Endothelial cell of umbilical vein (primary cell): ENCODE measurements around the gene KHDC3L. TPM values are rescaled to one million over a fixed set of nuclear protein-coding genes. Genes with fewer than 3 reads are reported as not detected.

ENCODE experiments used
- BruUV-seq: library from RNA; stranded (reverse); fragments of 400-500 nt; replicated peaks from 2 replicates; lab custom pipeline; 2021; lab: Mats Ljungman, UMichigan
- CTCF ChIA-PET: fragments of 300-600, 350-600 bp; sonication (Branson Sonifier 250); formaldehyde crosslinking; loops from one replicate; lab custom pipeline; 2021; ENCODE audit warnings: antibody characterized with exemption, inconsistent platforms; lab: Charles Lee
- POLR2A ChIA-PET: fragments of 300-600, 350-600 bp; sonication (Branson Sonifier 250); formaldehyde crosslinking; loops from one replicate; lab custom pipeline; 2021; ENCODE audit warnings: antibody characterized with exemption, inconsistent platforms; lab: Charles Lee
- DNase-seq: peaks from one replicate; pipeline ENCODE4 v3.0.0-alpha.2; 2011; ENCODE audit warnings: low read depth, low spot score
- FAIRE-seq: peaks from 2 replicates; lab custom pipeline; 2011; peaks lifted over from hg19 to GRCh38; lab: Jason Lieb, UNC
- H2AFZ ChIP-seq: 2 replicates; pipeline ENCODE4 v1.6.0; 2012; ENCODE audit warnings: low read depth, low read length, control low read depth, inconsistent platforms
- H3K27ac ChIP-seq: 2 replicates; pipeline ENCODE4 v1.5.1; 2011; ENCODE audit warnings: low read depth, mild to moderate bottlenecking, control low read depth, low read length, moderate library complexity; ENCODE audit not compliant: insufficient read depth
- H3K27me3 ChIP-seq, 2 experiments: 2 replicates each; pipeline versions ENCODE4 v1.6.0 to v1.6.1; 2011; ENCODE audit warnings: low read length in 2 of 2, mixed read lengths in 1 of 2; ENCODE audit not compliant: control insufficient read depth in 2 of 2, insufficient read depth in 2 of 2
- H3K36me3 ChIP-seq, 2 experiments: 2 replicates in 1 of 2; 3 replicates in 1 of 2; pipeline ENCODE4 v1.5.1; 2011; ENCODE audit warnings: low read length in 2 of 2, mild to moderate bottlenecking in 1 of 2, moderate library complexity in 1 of 2; ENCODE audit not compliant: control insufficient read depth in 2 of 2, insufficient read depth in 2 of 2; ENCODE audit errors: extremely low read depth in 1 of 2
- H3K4me1 ChIP-seq: 3 replicates; pipeline ENCODE4 v1.5.1; 2011; ENCODE audit warnings: mild to moderate bottlenecking, low read length; ENCODE audit not compliant: control insufficient read depth, insufficient read depth; ENCODE audit errors: extremely low read depth
- H3K4me2 ChIP-seq: 2 replicates; pipeline ENCODE4 v1.6.1; 2011; ENCODE audit warnings: low read length, control low read depth, mixed read lengths; ENCODE audit not compliant: insufficient read depth
- H3K4me3 ChIP-seq, 3 experiments: fragments of 200-600 bp in 1 of 3; sonication (generic), shearing (Covaris generic) in 1 of 3; replicated peaks in 1 of 3; 2 replicates each; pipeline ENCODE4 v1.5.1; 2011 to 2016; ENCODE audit warnings: control low read depth in 3 of 3, low read length in 3 of 3, mild to moderate bottlenecking in 2 of 3, inconsistent platforms in 1 of 3, low read depth in 1 of 3, moderate library complexity in 1 of 3; ENCODE audit not compliant: insufficient read depth in 1 of 3
- H3K79me2 ChIP-seq: 2 replicates; pipeline ENCODE4 v1.6.0; 2012; ENCODE audit warnings: low read length, inconsistent platforms; ENCODE audit not compliant: control insufficient read depth, insufficient read depth
- H3K9ac ChIP-seq: replicated peaks from 2 replicates; pipeline ENCODE3; 2011; ENCODE audit warnings: low read length, control low read depth; ENCODE audit not compliant: insufficient read depth; ENCODE audit errors: extremely low read depth
- H3K9me1 ChIP-seq: replicated peaks from 3 replicates; pipeline ENCODE4 v1.6.0; 2011; ENCODE audit warnings: mild to moderate bottlenecking, low read length; ENCODE audit not compliant: control insufficient read depth, insufficient read depth; ENCODE audit errors: extremely low read depth
- H3K9me3 ChIP-seq: replicated peaks from 2 replicates; pipeline ENCODE4 v1.5.1; 2012; ENCODE audit warnings: low read length, inconsistent platforms; ENCODE audit not compliant: control insufficient read depth, insufficient read depth
- H4K20me1 ChIP-seq: replicated peaks from 2 replicates; pipeline ENCODE3; 2011; ENCODE audit warnings: mild to moderate bottlenecking, low read length; ENCODE audit not compliant: control insufficient read depth, insufficient read depth; ENCODE audit errors: extremely low read depth
- EZH2 ChIP-seq: IDR thresholded peaks from 2 replicates; pipeline ENCODE4 v1.6.1; 2012; ENCODE audit warnings: borderline replicate concordance, low read depth, mild to moderate bottlenecking, moderate library complexity, low read length, inconsistent platforms; ENCODE audit not compliant: severe bottlenecking
- FOS ChIP-seq: IDR thresholded peaks from 2 replicates; pipeline ENCODE4 v1.6.1; 2011; ENCODE audit warnings: mild to moderate bottlenecking, low read length, moderate library complexity, borderline replicate concordance; ENCODE audit not compliant: insufficient read depth
- GATA2 ChIP-seq: IDR thresholded peaks from 2 replicates; pipeline ENCODE4 v1.7.0; 2011; ENCODE audit warnings: low read depth, mild to moderate bottlenecking, moderate library complexity, mixed read lengths, low read length; ENCODE audit not compliant: insufficient read length, insufficient read depth
- JUN ChIP-seq: IDR thresholded peaks from 2 replicates; pipeline ENCODE4 v1.6.1; 2011; ENCODE audit warnings: borderline replicate concordance, low read depth; ENCODE audit not compliant: insufficient read length, insufficient read depth
- MAX ChIP-seq: IDR thresholded peaks from 2 replicates; pipeline ENCODE4 v1.6.1; 2011; ENCODE audit not compliant: insufficient read depth, insufficient read length
- MYC ChIP-seq: IDR thresholded peaks from one replicate; pipeline ENCODE4 v1.6.1; 2011; ENCODE audit warnings: mild to moderate bottlenecking, low read depth, low read length
- POLR2A ChIP-seq: IDR thresholded peaks from 2 replicates; pipeline ENCODE4 v1.6.1; 2012; ENCODE audit warnings: low read depth, mild to moderate bottlenecking, control low read depth, low read length
- POLR2AphosphoS5 ChIP-seq: IDR thresholded peaks from 2 replicates; pipeline ENCODE4 v1.6.1; 2012; ENCODE audit warnings: low read depth, mild to moderate bottlenecking, control low read depth, low read length, moderate library complexity; ENCODE audit not compliant: insufficient read depth
- dilution Hi-C: fragments of 300-500 bp; cut with MboI; formaldehyde crosslinking; loops from one replicate; pipeline ENCODE4 v1.15.0; 2019; ENCODE audit warnings: low sequenced_read_pairs; ENCODE audit not compliant: extremely low pct_ligation_motif_present
- intact Hi-C: fragments of 100-400 bp; cut with micrococcal nuclease; formaldehyde crosslinking; loops from one replicate; pipeline ENCODE4 v1.10.0; 2022
- polyA plus RNA-seq, 4 experiments: library from polyadenylated mRNA; depleted of rRNA in 3 of 4; stranded (reverse) in 3 of 4; unstranded in 1 of 4; fragments of >200 nt; gene quantifications; 2 replicates each; pipeline versions ENCODE4 v1.2.1 to v1.2.3, GENCODE V29; 2011 to 2012; ENCODE audit warnings: missing spikeins in 1 of 4
- total RNA-seq: library from RNA; stranded (reverse); gene quantifications from 2 replicates; pipeline ENCODE4 v1.2.3, GENCODE V29; 2021
- TF ChIP-seq, protein P1 (sequence below), 2 donors: IDR thresholded peaks; 1 replicate in 1 of 2; 2 replicates in 1 of 2; pipeline ENCODE4 v1.5.1; 2011; ENCODE audit warnings: low read length in 2 of 2, mild to moderate bottlenecking in 2 of 2, moderate library complexity in 2 of 2, control low read depth in 1 of 2, inconsistent platforms in 1 of 2, low read depth in 1 of 2; ENCODE audit not compliant: insufficient read depth in 1 of 2; ENCODE audit errors: extremely low read depth in 1 of 2

KHDC3L gene
- total and polyA plus RNA-seq, 2 donors (not counting 3 experiments of a cell fraction or from before 2014, with no cell fraction given) = not detected

- FAIRE-seq = no peak
- ChIA-PET POLR2A (interaction anchor here (0.6 kb wide), 1 partner anchor 17 kb away, joined by 4 read pairs; no protein-coding TSS in a partner anchor), CTCF (interaction anchor here (1.0 to 2.0 kb wide), 4 partner anchors 22 to 63 kb away, joined by 3 to 11 read pairs (median 4); no protein-coding TSS in a partner anchor)
- TF ChIP-seq EZH2 (peak; percentile 47), MAX (no peak)
- Histone ChIP-seq H3K4me3 (no peak overlapping the region), H3K9me1 (no peaks in the 10 kb centered on the region), H3K27me3 (peaks cover 26 to 28% of the 10 kb centered on the region in 2 experiments), H3K4me1 (no peaks in the 10 kb centered on the region), H3K9ac (no peak overlapping the region), H3K4me2 (no peak overlapping the region), H3K9me3 (no peaks in the 10 kb centered on the region), H4K20me1 (no peaks in the 10 kb centered on the region), H3K27ac (no peak overlapping the region), H2AFZ (no peak overlapping the region), H3K79me2 (no peaks in the 10 kb centered on the region), H3K36me3 (no peaks in the 10 kb centered on the region)
- DNase-seq = no peak
- dilution Hi-C loops = no loop called here
- intact Hi-C loops = no loop called here
- no TSS peak for BruUV-seq
Observed at GRCh38 chr6:73348550-73349204, 13.8 kb upstream of the KHDC3L start.

DNA sequence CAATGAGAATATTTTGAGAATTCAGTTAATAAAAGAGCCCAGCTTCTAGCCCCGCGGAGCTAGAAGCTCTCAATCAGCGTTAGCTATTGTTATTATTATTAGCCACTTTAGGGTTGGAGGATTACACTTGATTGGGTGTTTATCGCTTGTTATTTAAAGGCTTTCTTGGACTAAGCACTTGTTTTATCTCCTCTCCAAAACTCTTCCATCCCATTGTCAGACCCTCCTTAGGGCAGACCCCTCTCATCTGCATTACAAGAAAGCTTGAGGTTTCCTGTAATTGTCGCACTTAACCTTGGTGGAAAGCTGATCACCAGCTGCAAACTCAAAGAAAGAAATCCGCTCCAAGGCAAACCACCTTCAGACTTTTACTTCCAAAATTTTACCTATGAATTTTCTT lies 13.1 kb upstream of the KHDC3L start:
- Histone ChIP-seq H3K9ac (no peak overlapping the region), H3K4me1 (no peaks in the 10 kb centered on the region), H3K27me3 (peaks cover 26 to 28% of the 10 kb centered on the region in 2 experiments), H4K20me1 (no peaks in the 10 kb centered on the region), H3K9me1 (no peaks in the 10 kb centered on the region), H3K36me3 (no peaks in the 10 kb centered on the region), H3K4me2 (no peak overlapping the region), H3K79me2 (no peaks in the 10 kb centered on the region), H3K4me3 (no peak overlapping the region), H3K9me3 (no peaks in the 10 kb centered on the region), H3K27ac (no peak overlapping the region), H2AFZ (no peak overlapping the region)
- ChIA-PET POLR2A (no interaction called here), CTCF (interaction anchor here (1.0 to 2.0 kb wide), 3 partner anchors 23 to 63 kb away, joined by 3 to 11 read pairs (median 3); no protein-coding TSS in a partner anchor)
- FAIRE-seq (no peak), DNase-seq (no peak)
- BruUV-seq = no TSS peak
- intact Hi-C loops = no loop called here
- TF ChIP-seq FOS (no peak), POLR2AphosphoS5 (no peak), MYC (no peak), GATA2 (no peak), EZH2 (no peak), MAX (no peak), POLR2A (no peak), JUN (no peak)
- TF ChIP-seq, protein P1, sequence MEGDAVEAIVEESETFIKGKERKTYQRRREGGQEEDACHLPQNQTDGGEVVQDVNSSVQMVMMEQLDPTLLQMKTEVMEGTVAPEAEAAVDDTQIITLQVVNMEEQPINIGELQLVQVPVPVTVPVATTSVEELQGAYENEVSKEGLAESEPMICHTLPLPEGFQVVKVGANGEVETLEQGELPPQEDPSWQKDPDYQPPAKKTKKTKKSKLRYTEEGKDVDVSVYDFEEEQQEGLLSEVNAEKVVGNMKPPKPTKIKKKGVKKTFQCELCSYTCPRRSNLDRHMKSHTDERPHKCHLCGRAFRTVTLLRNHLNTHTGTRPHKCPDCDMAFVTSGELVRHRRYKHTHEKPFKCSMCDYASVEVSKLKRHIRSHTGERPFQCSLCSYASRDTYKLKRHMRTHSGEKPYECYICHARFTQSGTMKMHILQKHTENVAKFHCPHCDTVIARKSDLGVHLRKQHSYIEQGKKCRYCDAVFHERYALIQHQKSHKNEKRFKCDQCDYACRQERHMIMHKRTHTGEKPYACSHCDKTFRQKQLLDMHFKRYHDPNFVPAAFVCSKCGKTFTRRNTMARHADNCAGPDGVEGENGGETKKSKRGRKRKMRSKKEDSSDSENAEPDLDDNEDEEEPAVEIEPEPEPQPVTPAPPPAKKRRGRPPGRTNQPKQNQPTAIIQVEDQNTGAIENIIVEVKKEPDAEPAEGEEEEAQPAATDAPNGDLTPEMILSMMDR (IDR thresholded peaks at IDR 0.05; ENCODE audit: extremely low read depth in 1 of 2, insufficient read depth in 1 of 2, low read depth in 1 of 2, low read length in 2 of 2) = no peak
- dilution Hi-C loops = no loop called here
